ENCODE data around the gene USP17L22.
"Not testable (repeated sequence)": the region's sequence is repeated elsewhere in the genome, so short reads cannot be mapped to it uniquely, and the experiment has no call there.

DNA sequence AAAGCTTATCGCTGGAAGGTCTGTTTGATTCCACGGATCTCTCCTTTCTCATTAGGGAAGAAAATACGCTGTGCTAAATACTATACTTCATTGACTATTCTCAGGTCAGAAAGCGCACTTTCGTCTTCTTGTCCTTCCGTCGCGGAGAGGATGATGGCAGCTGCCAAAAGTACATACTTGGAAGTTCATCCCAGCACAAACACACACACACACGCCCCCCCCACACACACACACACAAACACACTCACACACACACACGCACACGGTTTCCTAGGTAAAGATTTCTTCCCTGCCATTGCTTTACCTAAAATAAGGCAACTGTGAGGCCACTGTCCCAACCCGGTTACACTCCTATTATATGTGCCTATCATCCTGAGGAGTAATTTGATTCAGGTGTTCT is 29.0 kb upstream of the USP17L22 start:
- not testable (repeated sequence) for TF ChIP-seq CTCF, POLR2AphosphoS5 (IDR thresholded peaks at IDR 0.05)

Measured in prostate gland (tissue), 2 donors.